ENCODE data around the gene MYOM3. TPM values are rescaled to one million over a fixed set of nuclear protein-coding genes. Genes with fewer than 3 reads are reported as not detected.

MYOM3 gene
- polyA plus RNA-seq, 1 donor (not counting 4 experiments of a cell fraction or from before 2014, with no cell fraction given) = 0.49 TPM

DNA sequence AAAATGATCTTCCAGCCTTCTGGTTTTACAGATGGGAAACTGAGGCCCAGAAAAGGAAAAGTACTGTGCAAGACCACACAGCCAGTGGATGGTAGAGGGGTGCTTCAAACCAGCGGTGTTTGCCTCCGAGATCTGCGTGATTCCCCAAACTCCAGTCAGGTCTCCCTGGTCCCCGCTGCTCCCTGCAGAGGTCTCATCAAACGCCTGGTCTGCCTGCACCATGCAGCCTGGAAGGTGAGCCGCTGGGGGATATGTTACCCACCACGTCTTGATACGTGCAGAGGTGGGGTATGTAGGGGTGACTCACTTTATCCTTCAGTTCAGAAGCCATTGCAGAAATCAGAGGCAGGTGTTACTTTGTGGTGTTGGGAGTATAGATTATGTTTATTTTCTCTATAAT lies 56.3 kb downstream of the MYOM3 start:
- Histone ChIP-seq H3K9me3 (ENCODE audit: control insufficient read depth, low read depth, low read length) (no peaks in the 10 kb centered on the region), H3K79me2 (ENCODE audit: control insufficient read depth, insufficient read depth, low read length) (no peaks in the 10 kb centered on the region), H2AFZ (ENCODE audit: control insufficient read depth, low read length) (no peak overlapping the region), H3K27me3 (ENCODE audit: control insufficient read depth, extremely low read depth, insufficient read depth, low read length) (no peaks in the 10 kb centered on the region), H3K27ac (ENCODE audit: control insufficient read depth, insufficient read depth, low read length) (no peak overlapping the region), H3K4me2 (ENCODE audit: control insufficient read depth, extremely low read depth, insufficient read depth, low read depth, low read length) (no peak overlapping the region), H3K36me3 (ENCODE audit: control insufficient read depth in 2 of 2, extremely low read depth in 1 of 2, insufficient read depth in 2 of 2, low read length in 2 of 2) (no peaks in the 10 kb centered on the region), H3K4me1 (ENCODE audit: control insufficient read depth, extremely low read depth, insufficient read depth, low read length) (no peaks in the 10 kb centered on the region), H3K9ac (ENCODE audit: control insufficient read depth, extremely low read depth, insufficient read depth, low read length) (no peak overlapping the region), H3K9me1 (ENCODE audit: control insufficient read depth, extremely low read depth, insufficient read depth, low read length) (no peaks in the 10 kb centered on the region), H4K20me1 (ENCODE audit: control insufficient read depth, extremely low read depth, insufficient read depth, low read length) (no peaks in the 10 kb centered on the region), H3K4me3 (ENCODE audit: control insufficient read depth in 2 of 3, extremely low read depth in 1 of 3, insufficient read depth in 2 of 3, low read depth in 1 of 3, low read length in 3 of 3) (no peak overlapping the region)
- TF ChIP-seq, protein P1, sequence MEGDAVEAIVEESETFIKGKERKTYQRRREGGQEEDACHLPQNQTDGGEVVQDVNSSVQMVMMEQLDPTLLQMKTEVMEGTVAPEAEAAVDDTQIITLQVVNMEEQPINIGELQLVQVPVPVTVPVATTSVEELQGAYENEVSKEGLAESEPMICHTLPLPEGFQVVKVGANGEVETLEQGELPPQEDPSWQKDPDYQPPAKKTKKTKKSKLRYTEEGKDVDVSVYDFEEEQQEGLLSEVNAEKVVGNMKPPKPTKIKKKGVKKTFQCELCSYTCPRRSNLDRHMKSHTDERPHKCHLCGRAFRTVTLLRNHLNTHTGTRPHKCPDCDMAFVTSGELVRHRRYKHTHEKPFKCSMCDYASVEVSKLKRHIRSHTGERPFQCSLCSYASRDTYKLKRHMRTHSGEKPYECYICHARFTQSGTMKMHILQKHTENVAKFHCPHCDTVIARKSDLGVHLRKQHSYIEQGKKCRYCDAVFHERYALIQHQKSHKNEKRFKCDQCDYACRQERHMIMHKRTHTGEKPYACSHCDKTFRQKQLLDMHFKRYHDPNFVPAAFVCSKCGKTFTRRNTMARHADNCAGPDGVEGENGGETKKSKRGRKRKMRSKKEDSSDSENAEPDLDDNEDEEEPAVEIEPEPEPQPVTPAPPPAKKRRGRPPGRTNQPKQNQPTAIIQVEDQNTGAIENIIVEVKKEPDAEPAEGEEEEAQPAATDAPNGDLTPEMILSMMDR (optimal IDR thresholded peaks at IDR 0.05 in 1 of 3, IDR thresholded peaks at IDR 0.05 in 1 of 3, conservative IDR thresholded peaks at IDR 0.05 in 1 of 3; ENCODE audit: extremely low read depth in 1 of 3, insufficient read depth in 2 of 3, low read length in 3 of 3) = no peak
- no peak for TF ChIP-seq EZH2 (IDR thresholded peaks at IDR 0.05; ENCODE audit: low read length)
- FAIRE-seq (no peak), DNase-seq (ENCODE audit: low read depth, low spot score) (no peak)
- dilution Hi-C loops (cut with MboI; ENCODE audit: extremely low pct_ligation_motif_present, low sequenced_read_pairs) = no loop called here

DNA sequence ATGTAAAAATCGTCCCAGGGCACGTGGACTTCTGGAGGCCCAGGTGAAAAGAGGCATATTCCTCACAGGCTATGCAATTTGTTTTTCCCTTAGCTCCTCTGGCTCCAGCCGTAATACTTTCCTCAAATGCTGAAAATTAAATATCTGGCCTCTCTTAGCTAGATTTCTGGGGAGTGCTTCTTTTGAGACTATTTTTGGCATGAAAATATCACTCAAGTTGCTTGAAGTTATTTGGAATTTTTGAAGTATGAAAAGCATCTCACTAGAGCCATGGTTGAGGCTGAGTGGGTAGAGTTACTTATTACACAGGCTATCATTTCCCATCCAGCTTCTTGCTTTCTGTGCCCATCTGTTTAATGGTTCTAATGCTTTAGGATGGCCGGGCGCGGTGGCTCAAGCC lies 59.7 kb downstream of the MYOM3 start:
- FAIRE-seq (no peak), DNase-seq (ENCODE audit: low read depth, low spot score) (no peak)
- Histone ChIP-seq H3K79me2 (ENCODE audit: control insufficient read depth, insufficient read depth, low read length) (no peaks in the 10 kb centered on the region), H3K27ac (ENCODE audit: control insufficient read depth, insufficient read depth, low read length) (no peak overlapping the region), H3K9me1 (ENCODE audit: control insufficient read depth, extremely low read depth, insufficient read depth, low read length) (no peaks in the 10 kb centered on the region), H2AFZ (ENCODE audit: control insufficient read depth, low read length) (no peak overlapping the region), H3K4me2 (ENCODE audit: control insufficient read depth, extremely low read depth, insufficient read depth, low read depth, low read length) (no peak overlapping the region), H3K4me1 (ENCODE audit: control insufficient read depth, extremely low read depth, insufficient read depth, low read length) (peaks cover 4% of the 10 kb centered on the region), H3K36me3 (ENCODE audit: control insufficient read depth in 2 of 2, extremely low read depth in 1 of 2, insufficient read depth in 2 of 2, low read length in 2 of 2) (no peaks in the 10 kb centered on the region), H3K4me3 (ENCODE audit: control insufficient read depth in 2 of 3, extremely low read depth in 1 of 3, insufficient read depth in 2 of 3, low read depth in 1 of 3, low read length in 3 of 3) (no peak overlapping the region), H3K27me3 (ENCODE audit: control insufficient read depth, extremely low read depth, insufficient read depth, low read length) (no peaks in the 10 kb centered on the region), H3K9ac (ENCODE audit: control insufficient read depth, extremely low read depth, insufficient read depth, low read length) (no peak overlapping the region), H4K20me1 (ENCODE audit: control insufficient read depth, extremely low read depth, insufficient read depth, low read length) (no peaks in the 10 kb centered on the region), H3K9me3 (ENCODE audit: control insufficient read depth, low read depth, low read length) (no peaks in the 10 kb centered on the region)
- TF ChIP-seq EZH2 (IDR thresholded peaks at IDR 0.05; ENCODE audit: low read length) = no peak
- TF ChIP-seq, protein P1 (optimal IDR thresholded peaks at IDR 0.05 in 1 of 3, IDR thresholded peaks at IDR 0.05 in 1 of 3, conservative IDR thresholded peaks at IDR 0.05 in 1 of 3; ENCODE audit: extremely low read depth in 1 of 3, insufficient read depth in 2 of 3, low read length in 3 of 3) = no peak
- dilution Hi-C loops (cut with MboI; ENCODE audit: extremely low pct_ligation_motif_present, low sequenced_read_pairs) = no loop called here
